DMS114 treated with DMSO at 0.1 percent for 48 hours (cell line): Measurements from ENCODE around the gene UTS2R.
"Not testable (repeated sequence)": the region's sequence is repeated elsewhere in the genome, so short reads cannot be mapped to it uniquely, and the experiment has no call there.

ENCODE experiments used
- DNase-seq: peaks from one replicate; lab custom pipeline; 2025; ENCODE audit not compliant: unreplicated experiment; lab: John Stamatoyannopoulos, UW

UTS2R gene

GRCh38 chr17:82353484-82353883, 18.1 kb upstream of the UTS2R start:
- no peak for DNase-seq

- no peak for DNase-seq
Measured at GRCh38 chr17:82354804-82355308, 16.7 kb upstream of the UTS2R start.

DNA sequence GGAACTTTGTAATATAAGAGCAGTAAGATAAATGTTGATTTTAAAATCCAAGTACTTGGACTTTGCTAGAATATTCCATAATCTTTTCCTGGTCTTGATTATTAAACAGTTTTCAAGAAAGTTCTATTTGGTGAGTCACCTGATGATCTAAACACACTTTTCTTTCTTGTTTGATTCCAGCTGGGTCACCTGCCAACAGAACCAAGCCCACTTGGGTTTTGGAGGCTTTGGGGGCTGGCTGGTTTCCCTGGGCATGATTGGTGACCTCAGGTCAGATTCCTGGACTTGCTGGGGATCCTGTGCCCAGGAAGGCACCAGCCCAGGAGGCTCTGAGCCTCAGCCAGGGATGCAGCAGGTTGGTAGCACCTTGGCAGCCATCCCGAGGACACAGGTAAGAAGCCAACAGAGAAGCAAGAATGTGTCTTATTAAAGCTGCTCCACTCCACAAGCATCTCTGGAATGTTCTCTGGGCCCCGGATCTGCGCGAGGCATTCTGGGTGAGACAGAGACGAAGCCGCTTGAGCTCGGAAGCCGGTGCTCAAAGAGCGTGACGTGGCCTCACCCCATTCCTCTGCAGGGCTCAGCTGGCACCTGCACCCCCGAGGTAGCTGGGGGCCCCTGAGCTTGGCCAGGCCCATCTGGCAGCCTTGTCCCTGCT, 15.7 kb upstream of the UTS2R start:
- DNase-seq, result no peak

DNA sequence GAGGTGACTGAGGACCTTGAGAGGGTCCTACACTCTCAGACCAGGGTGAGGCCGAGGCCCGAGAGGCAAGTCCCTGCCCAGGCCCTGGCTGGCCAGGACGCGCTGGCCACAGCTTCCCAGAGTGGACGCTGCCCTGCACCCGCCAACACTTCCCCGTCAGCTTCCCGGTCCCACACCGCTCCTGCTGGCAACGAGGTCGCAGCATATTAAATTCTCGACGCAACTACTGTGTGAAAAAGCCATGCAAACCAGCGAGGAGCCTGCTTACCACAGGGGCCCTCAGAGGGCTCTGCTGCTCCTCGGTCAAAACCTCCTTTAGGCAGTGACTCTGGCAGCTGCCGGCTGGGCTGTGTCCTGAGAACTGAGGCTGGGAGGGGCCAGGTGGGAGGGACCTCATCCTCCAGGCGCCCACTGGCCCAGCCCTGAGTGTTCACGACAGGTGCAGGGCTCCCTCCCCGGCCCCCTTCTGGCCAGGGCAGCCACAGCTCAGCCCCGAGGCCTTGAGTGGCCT, 14.7 kb upstream of the UTS2R start:
- DNase-seq, result no peak

DNA sequence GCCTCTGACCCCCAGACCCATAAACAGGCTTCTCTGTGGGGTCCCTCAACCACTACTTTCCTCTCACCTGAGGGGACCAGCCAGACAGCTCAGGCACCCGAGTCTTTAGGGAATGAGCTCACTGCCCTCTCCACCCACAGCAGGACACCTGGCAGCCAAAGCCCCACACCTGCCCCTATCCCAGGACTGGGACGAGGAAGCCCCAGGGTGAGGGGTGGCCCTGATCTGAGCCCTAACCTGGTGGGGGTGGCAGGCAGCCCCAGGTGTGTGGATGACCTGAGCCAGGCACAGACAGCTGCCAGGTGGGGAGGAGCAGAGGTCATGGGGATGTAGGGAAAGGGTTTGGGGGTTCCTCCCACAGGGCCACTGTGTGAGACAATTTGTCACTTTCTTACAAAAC, 14.2 kb upstream of the UTS2R start:
- DNase-seq, result no peak

DNA sequence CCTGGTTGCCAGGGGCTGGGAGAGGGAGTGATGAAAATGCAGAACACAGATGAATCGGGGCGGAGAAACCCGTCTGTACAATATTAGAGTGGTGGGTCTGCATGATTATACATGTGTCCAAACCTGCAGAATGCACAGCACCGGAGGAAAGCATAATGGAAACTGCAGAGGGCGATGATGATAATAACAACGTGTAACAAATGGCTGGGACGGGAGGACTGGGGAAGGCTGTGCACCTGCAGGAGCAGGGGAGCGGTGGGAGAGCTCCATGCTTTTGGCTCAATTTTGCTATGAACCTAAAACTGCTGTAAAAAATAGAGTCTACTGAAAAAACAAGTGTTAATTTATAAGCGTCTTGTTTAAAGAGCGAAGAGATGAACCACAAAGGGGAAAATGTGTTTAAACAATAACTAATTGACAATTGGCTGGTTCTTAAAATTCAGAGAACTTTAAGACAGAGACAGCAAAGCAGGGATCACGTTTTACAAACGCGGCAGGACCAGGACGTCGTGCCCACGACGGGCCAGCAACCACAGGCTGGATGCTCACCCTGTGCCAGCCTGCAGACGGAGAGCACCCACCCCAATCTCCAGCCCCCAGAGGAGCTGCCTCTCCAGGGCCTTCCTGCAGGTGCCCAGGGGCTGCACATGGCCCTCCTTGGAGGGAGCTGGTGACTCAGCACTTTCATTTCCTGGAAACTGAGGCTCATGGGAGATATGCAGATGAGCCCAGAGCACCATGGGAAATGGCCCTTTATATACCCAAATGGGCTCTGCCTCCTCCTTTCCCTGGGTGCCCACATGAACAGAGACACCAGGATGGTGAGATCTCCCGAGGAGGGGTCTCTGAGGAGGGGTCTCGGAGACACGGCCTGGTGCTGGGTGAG, 12.9 kb upstream of the UTS2R start, which contains the start of gene TEX19:
Gene TEX19, plus strand, starts transcription at position 783 of the 886 bp plus-strand sequence. CDS start 2,904 bp downstream, outside the sequence.
- no peak for DNase-seq

DNA sequence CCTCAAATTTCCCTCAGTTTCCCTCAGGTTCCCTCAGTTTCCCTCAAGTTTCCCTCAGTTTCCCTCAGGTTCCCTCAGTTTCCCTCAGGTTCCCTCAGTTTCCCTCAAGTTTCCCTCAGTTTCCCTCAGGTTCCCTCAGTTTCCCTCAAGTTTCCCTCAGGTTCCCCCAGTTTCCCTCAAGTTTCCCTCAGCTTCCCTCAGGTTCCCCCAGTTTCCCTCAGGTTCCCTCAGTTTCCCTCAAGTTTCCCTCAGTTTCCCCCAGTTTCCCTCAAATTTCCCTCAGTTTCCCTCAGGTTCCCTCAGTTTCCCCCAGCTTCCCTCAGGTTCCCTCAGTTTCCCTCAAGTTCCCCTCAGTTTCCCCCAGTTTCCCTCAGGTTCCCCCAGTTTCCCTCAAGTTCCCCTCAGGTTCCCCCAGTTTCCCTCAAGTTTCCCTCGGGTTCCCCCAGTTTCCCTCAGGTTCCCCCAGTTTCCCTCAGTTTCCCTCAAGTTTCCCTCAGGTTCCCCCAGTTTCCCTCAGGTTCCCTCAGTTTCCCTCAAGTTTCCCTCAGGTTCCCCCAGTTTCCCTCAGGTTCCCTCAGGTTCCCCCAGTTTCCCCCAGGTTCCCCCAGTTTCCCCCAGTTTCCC, 12.0 kb upstream of the UTS2R start:
- not testable (repeated sequence) for DNase-seq

DNA sequence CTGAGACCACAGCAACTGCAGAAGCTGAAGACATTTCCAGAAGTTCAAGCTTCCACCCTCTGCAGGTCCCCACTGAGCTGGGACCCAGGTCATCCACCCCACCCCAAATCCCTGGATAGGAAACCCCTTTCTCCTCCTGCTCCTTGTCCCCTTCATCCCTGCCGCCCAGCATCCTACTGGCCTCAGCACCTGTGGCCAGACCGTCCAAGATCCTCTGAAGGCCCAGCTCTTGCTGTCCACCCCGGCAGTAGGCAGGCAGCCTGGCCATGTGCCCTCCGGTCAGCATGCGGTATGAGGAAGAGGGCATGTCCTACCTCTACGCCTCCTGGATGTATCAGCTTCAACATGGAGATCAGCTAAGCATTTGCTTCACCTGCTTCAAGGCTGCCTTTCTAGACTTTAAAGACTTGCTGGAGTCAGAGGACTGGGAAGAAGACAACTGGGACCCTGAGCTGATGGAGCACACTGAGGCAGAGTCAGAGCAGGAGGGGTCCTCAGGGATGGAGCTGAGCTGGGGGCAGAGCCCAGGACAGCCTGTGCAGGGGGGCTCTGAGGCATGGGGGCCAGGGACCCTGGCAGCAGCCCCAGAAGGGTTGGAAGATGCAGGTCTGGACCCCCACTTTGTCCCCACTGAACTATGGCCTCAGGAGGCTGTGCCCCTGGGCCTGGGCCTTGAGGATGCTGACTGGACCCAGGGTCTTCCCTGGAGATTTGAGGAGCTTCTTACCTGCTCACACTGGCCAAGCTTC, 9.5 kb upstream of the UTS2R start:
- no peak for DNase-seq

GRCh38 chr17:82365606-82366295, 5.8 kb upstream of the UTS2R start:
- no peak for DNase-seq

DNA sequence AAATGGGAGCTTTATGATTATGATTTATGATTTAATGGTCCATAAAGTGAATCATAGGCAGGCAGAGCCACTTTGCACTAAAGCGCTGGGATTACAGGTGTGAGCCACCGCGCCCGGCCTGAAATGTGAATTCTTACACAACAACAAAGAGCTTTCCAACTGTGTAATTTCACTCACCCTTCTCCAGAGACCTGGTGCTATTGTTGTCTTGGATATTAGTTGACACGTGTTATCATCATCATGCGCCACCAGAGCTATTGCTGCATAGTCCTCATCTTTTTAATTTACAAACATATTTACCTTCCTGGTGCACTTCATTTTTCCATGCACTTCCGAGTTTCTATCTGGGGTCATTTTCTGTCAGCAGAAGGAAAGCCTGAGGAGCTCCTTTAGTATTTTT, 4.8 kb upstream of the UTS2R start:
- no peak for DNase-seq

GRCh38 chr17:82367724-82368524, 3.6 kb upstream of the UTS2R start:
- no peak for DNase-seq

GRCh38 chr17:82369211-82369610, 2.4 kb upstream of the UTS2R start:
- DNase-seq, result no peak

DNA sequence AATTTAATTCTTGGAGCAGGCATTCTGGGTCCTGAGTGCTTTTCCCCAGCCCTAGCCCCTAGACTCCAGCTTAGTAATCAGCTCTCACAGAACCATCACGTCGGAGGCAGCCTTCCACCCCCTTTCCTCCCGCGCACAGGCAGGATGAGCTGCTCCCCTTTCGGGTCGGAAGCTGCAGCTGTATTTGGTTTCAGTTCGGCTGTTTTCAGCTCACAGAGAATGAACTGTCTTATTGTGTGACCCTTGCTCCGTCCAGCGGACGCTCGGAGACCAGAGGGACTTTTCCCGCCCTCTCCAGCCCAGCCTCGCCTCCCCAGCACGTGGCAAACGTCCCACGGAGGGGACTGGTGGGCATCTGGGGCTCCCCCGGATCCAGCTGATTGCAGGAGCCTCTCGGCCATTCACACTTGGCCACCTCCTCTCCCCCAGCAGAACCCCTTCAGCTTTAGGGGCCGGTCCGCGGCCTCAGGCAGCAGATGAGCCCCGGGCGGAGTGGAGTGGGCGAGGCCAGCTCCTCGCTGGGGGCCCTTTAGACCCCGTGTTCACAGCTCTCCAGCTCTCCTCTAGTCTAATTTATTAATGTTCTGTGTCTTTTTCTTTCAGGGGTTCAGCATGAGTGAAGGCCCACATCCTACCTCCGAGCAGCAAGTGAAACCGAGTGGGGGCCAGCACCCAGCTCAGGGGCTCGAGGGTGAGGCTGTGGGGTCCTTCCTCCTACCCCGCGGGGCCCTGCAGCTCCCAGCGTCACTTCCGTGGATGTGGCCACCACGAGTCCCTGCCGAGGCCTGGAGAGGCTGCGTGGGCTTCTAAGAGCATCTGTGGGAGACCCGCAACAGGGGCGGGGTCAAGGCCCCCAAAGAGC, 863 bp upstream of the UTS2R start:
- DNase-seq, result no peak

- no peak for DNase-seq
Measured at GRCh38 chr17:82372249-82373071, 895 bp downstream of the UTS2R start.

GRCh38 chr17:82373072-82373452, 1.5 kb downstream of the UTS2R start:
- DNase-seq, result not testable (repeated sequence)

GRCh38 chr17:82373731-82374625, 2.4 kb downstream of the UTS2R start:
- DNase-seq, result no peak
